MM.1S (cell line): ENCODE measurements around the gene DMRT2.

Experiments
- DNase-seq: peaks from one replicate; pipeline ENCODE4 v3.0.0-alpha.2; 2015
- H2AFZ ChIP-seq: fragments of 300-600 bp; sonication (generic); 2 replicates; pipeline ENCODE4 v1.6.0; 2016; ENCODE audit warnings: antibody characterized with exemption, low read length
- H3F3A ChIP-seq: fragments of 300-600 bp; sonication (generic); 2 replicates; pipeline ENCODE4 v1.6.1; 2016; ENCODE audit warnings: mild to moderate bottlenecking, antibody characterized with exemption, low read length, moderate library complexity, mixed read lengths; ENCODE audit not compliant: insufficient read depth
- H3K27ac ChIP-seq: fragments of 300-600 bp; sonication (generic); 2 replicates; pipeline ENCODE4 v1.5.1; 2016; ENCODE audit warnings: mild to moderate bottlenecking, low read length
- H3K27me3 ChIP-seq: fragments of 300-600 bp; sonication (generic); replicated peaks from 2 replicates; pipeline ENCODE4 v1.6.0; 2016; ENCODE audit warnings: low read length; ENCODE audit not compliant: insufficient read depth
- H3K36me3 ChIP-seq: fragments of 300-600 bp; sonication (generic); replicated peaks from 2 replicates; pipeline ENCODE4 v1.6.1; 2016; ENCODE audit warnings: mild to moderate bottlenecking, low read length, mixed read lengths; ENCODE audit not compliant: insufficient read depth
- H3K4me1 ChIP-seq: fragments of 300-600 bp; sonication (generic); 2 replicates; pipeline ENCODE4 v1.6.1; 2016; ENCODE audit warnings: low read length, mixed read lengths
- H3K4me2 ChIP-seq: fragments of 300-600 bp; sonication (generic); 2 replicates; pipeline ENCODE4 v1.6.0; 2016; ENCODE audit warnings: low read depth, low read length
- H3K4me3 ChIP-seq: fragments of 300-600 bp; sonication (generic); 2 replicates; pipeline ENCODE4 v1.5.1; 2016; ENCODE audit warnings: low read length, mixed read lengths
- H3K79me2 ChIP-seq: fragments of 300-600 bp; sonication (generic); 2 replicates; pipeline ENCODE4 v1.6.1; 2016; ENCODE audit warnings: mixed run types, low read length, mixed read lengths
- H3K9ac ChIP-seq: fragments of 300-600 bp; sonication (generic); 2 replicates; pipeline ENCODE4 v1.6.1; 2016; ENCODE audit warnings: low read length, mixed read lengths
- H3K9me2 ChIP-seq: fragments of 300-600 bp; sonication (generic); replicated peaks from 2 replicates; pipeline ENCODE4 v1.6.1; 2016; ENCODE audit warnings: mild to moderate bottlenecking, low read length, mixed read lengths; ENCODE audit not compliant: insufficient read depth
- H3K9me3 ChIP-seq: fragments of 300-600 bp; sonication (generic); replicated peaks from 2 replicates; pipeline ENCODE4 v1.6.1; 2016; ENCODE audit warnings: mild to moderate bottlenecking, low read length, mixed read lengths; ENCODE audit not compliant: insufficient read depth
- H4K20me1 ChIP-seq: fragments of 300-600 bp; sonication (generic); 2 replicates; pipeline ENCODE4 v1.6.1; 2016; ENCODE audit warnings: mild to moderate bottlenecking, low read length, moderate library complexity, mixed read lengths; ENCODE audit not compliant: insufficient read depth
- CTCF ChIP-seq: fragments of 300-600 bp; sonication (generic); IDR thresholded peaks from 2 replicates; pipeline ENCODE4 v1.5.1; 2016; ENCODE audit warnings: antibody characterized with exemption, low read length, mixed read lengths
- EZH2 ChIP-seq: fragments of 300-600 bp; sonication (generic); optimal IDR thresholded peaks from 2 replicates; pipeline ENCODE3; 2017; ENCODE audit warnings: low read depth, mild to moderate bottlenecking, antibody characterized with exemption, low read length, mixed read lengths
- EZH2phosphoT487 ChIP-seq: fragments of 300-600 bp; sonication (generic); IDR thresholded peaks from 2 replicates; pipeline ENCODE4 v1.6.1; 2018; ENCODE audit warnings: antibody characterized with exemption, low read length

Gene DMRT2

DNA sequence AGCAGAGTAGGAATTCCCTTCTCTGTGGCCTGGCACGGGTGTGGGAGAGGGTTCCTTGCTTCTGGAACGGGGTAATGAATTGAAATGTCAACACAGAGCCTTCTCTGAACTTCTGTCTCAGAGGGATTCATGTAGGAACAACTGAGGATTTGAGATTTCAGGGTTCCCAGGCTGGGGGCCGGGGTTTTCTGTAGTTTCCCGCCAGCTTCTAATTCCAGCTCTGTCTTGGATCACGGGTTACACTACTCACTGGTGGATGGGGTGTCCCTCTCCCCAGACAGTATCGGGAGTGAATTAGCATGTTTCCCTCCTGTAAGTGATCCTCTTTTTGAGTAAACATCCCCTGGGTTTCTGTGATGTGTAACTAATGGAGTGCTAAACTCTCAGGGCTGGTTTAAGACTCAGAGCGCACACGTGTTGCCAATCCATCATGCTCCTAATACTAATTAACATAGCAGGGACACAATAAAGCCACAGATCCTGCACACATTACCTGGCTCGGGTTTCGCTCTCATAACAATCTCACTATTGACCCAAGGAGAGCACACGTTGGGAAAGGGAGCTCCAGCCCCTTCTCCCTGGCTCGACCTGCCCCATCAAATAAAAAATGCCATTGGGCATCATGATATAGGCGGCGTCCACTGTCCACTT is 18.1 kb upstream of the DMRT2 start:
- H3K79me2 ChIP-seq = no peaks in the 10 kb centered on the region
- no peaks in the 10 kb centered on the region for H3F3A ChIP-seq
- no peak for DNase-seq
- H3K4me2 ChIP-seq = no peak overlapping the region
- H3K9me2 ChIP-seq = no peaks in the 10 kb centered on the region
- H3K4me1 ChIP-seq = no peaks in the 10 kb centered on the region
- no peak overlapping the region for H2AFZ ChIP-seq
- no peak overlapping the region for H3K27ac ChIP-seq
- H3K9me3 ChIP-seq = no peaks in the 10 kb centered on the region
- H4K20me1 ChIP-seq = no peaks in the 10 kb centered on the region
- H3K36me3 ChIP-seq = no peaks in the 10 kb centered on the region
- no peak overlapping the region for H3K4me3 ChIP-seq
- no peaks in the 10 kb centered on the region for H3K27me3 ChIP-seq
- TF ChIP-seq EZH2phosphoT487 = no peak
- H3K9ac ChIP-seq = no peak overlapping the region

DNA sequence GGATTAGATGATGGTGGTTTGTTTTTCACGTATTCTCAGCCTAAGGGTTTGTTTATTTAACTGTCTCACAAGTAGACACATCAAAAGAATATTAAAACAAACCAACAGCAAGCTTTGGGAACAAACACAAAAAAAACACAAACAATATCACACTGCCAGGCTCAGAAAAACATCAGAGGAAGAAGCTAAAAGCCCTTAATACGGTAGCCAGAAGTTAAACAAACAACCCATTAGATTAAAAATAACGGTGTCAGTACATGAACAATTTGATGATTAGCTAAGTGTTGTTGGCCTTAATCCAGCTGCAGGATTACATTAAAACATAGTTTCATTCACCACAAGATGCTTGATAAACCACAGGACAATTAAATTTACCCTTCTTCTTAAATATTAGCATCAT is 15.9 kb upstream of the DMRT2 start:
- TF ChIP-seq EZH2phosphoT487 (no peak), EZH2 (no peak), CTCF (no peak)
- Histone ChIP-seq H3K27me3 (no peaks in the 10 kb centered on the region), H3K4me3 (no peak overlapping the region), H3K9me2 (no peaks in the 10 kb centered on the region), H3K27ac (no peak overlapping the region), H2AFZ (no peak overlapping the region), H3K79me2 (no peaks in the 10 kb centered on the region), H3K9me3 (no peaks in the 10 kb centered on the region), H3K9ac (no peak overlapping the region), H3K4me1 (no peaks in the 10 kb centered on the region), H3K36me3 (no peaks in the 10 kb centered on the region), H3F3A (no peaks in the 10 kb centered on the region), H3K4me2 (no peak overlapping the region), H4K20me1 (no peaks in the 10 kb centered on the region)
- no peak for DNase-seq

- no peaks in the 10 kb centered on the region for H3K79me2 ChIP-seq
- no peak overlapping the region for H3K4me2 ChIP-seq
- H3K36me3 ChIP-seq = no peaks in the 10 kb centered on the region
- no peak overlapping the region for H3K9ac ChIP-seq
- no peaks in the 10 kb centered on the region for H3K4me1 ChIP-seq
- no peaks in the 10 kb centered on the region for H4K20me1 ChIP-seq
- no peaks in the 10 kb centered on the region for H3F3A ChIP-seq
- 0 out of 2 replicates have a peak, but pooled peaks cover 9% of the 10 kb centered on the region for H3K27me3 ChIP-seq
- no peak for DNase-seq
- no peak overlapping the region for H3K4me3 ChIP-seq
- H2AFZ ChIP-seq = no peak overlapping the region
- H3K9me3 ChIP-seq = no peaks in the 10 kb centered on the region
- TF ChIP-seq EZH2 (no peak), CTCF (no peak), EZH2phosphoT487 (no peak)
- no peak overlapping the region for H3K27ac ChIP-seq
- H3K9me2 ChIP-seq = no peaks in the 10 kb centered on the region
These were observed 10.6 kb upstream of the DMRT2 start for GRCh38 chr9:1039589-1039988.

DNA sequence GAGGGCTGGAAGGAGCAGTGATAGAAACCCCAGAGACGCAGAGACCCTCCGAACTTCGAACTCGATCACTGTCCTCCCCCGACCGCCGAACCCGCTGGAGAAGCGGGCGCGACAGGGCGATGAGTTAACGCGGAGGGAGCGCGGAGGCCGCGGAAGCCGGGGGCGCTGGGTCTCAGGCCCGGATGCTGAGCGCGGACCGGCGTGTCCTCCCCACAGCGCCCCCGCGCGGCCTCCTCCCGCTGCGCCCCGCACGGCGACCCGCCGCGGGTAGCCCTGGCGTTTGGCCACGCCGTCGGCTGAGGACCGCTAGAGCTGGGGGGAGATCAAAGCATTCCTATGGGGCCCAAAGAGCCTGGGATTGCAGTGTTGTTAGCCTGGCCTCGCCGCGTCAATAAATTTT is 7.7 kb upstream of the DMRT2 start:
- H3K4me2 ChIP-seq = peak overlapping the region; percentile 77
- H3K9ac ChIP-seq = peak overlapping the region; percentile 50; the same call in 1 of the 2 replicates
- peak overlapping the region; percentile 81 for H2AFZ ChIP-seq
- H3K27me3 ChIP-seq = 0 out of 2 replicates have a peak, but pooled peaks cover 9% of the 10 kb centered on the region
- H3K9me2 ChIP-seq = no peaks in the 10 kb centered on the region
- H3K4me3 ChIP-seq = peak overlapping the region; percentile 67
- H3K9me3 ChIP-seq = no peaks in the 10 kb centered on the region
- no peaks in the 10 kb centered on the region for H3K4me1 ChIP-seq
- H3F3A ChIP-seq = no peaks in the 10 kb centered on the region
- peak; percentile 76 for TF ChIP-seq CTCF
- no peak for TF ChIP-seq EZH2
- no peak for TF ChIP-seq EZH2phosphoT487
- H3K79me2 ChIP-seq = no peaks in the 10 kb centered on the region
- H3K27ac ChIP-seq = no peak overlapping the region
- H3K36me3 ChIP-seq = no peaks in the 10 kb centered on the region
- peak; percentile 65 for DNase-seq
- H4K20me1 ChIP-seq = no peaks in the 10 kb centered on the region
